ENCODE data around the gene AFAP1. TPM values are rescaled to one million over a fixed set of nuclear protein-coding genes. Genes with fewer than 3 reads are reported as not detected.
A peak's percentile ranks its signal among the peaks of the same experiment; 100 is the strongest.

Gene AFAP1
- total and polyA plus RNA-seq, 8 donors, result 3.2 to 15.9 (median 6.3) TPM

DNA sequence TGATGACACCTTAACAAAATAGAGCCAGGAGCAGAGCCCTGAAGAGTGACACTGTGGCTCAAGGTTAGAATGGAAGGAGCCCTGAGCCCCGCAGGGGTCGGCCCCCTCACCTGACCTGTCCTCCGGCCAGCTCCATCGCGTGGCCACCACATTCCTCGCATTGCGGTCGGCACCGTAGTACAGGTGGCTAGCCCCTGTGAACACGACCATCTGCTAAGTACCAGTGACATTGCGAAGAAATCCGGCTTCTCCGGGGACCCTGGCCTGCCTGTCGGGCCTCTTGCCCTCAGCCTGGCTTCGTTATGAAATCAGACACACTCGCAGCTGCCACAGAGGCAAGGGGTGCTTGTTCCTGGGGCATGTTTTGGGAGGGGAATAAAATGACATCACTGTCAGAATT, 179.0 kb downstream of the AFAP1 start:
- Histone ChIP-seq H3K36me3 (peaks cover 0 to 4% (median 0%) of the 10 kb centered on the region in 3 donors), H3K4me3 (no peak overlapping the region), H3K27me3 (no peaks in the 10 kb centered on the region), H3K9me3 (no peaks in the 10 kb centered on the region), H3K27ac (no peak overlapping the region), H3K4me1 (no peaks in the 10 kb centered on the region)
- DNase-seq (peak in 1 of 6 donors; percentile 7), FAIRE-seq (no peak), ATAC-seq (no peak)
- 78% methylated on average over 16 of the region's 16 CpGs for WGBS, 2 donors
- intact Hi-C loops (cut with DNase I), result no loop called here
- TF ChIP-seq, protein P1, sequence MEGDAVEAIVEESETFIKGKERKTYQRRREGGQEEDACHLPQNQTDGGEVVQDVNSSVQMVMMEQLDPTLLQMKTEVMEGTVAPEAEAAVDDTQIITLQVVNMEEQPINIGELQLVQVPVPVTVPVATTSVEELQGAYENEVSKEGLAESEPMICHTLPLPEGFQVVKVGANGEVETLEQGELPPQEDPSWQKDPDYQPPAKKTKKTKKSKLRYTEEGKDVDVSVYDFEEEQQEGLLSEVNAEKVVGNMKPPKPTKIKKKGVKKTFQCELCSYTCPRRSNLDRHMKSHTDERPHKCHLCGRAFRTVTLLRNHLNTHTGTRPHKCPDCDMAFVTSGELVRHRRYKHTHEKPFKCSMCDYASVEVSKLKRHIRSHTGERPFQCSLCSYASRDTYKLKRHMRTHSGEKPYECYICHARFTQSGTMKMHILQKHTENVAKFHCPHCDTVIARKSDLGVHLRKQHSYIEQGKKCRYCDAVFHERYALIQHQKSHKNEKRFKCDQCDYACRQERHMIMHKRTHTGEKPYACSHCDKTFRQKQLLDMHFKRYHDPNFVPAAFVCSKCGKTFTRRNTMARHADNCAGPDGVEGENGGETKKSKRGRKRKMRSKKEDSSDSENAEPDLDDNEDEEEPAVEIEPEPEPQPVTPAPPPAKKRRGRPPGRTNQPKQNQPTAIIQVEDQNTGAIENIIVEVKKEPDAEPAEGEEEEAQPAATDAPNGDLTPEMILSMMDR (IDR thresholded peaks at IDR 0.05), result no peak

DNA sequence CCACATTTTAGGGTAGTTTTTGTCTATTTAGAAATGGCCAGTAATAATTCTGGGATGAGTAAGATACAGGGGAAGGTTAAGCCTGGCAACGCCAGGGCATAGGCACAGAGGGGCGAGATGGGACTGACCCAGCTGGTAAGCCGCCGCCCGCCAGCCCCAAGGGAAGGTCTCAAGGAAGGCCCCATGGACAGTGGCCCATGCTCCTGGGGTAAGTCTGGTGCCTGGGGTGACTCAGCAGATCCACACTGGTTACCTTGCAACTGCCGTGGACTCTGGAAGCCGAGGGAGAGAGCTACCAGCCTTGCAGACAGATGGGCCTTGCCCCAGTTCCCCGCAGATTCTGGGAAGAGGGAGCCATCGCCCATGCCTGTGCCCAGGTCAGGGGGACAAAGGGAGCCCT, 179.4 kb downstream of the AFAP1 start:
- DNase-seq, result peak in 1 of 6 donors; percentile 6
- TF ChIP-seq, protein P1 (IDR thresholded peaks at IDR 0.05), result no peak
- Histone ChIP-seq H3K4me3 (no peak overlapping the region), H3K4me1 (no peaks in the 10 kb centered on the region), H3K27me3 (no peaks in the 10 kb centered on the region), H3K9me3 (no peaks in the 10 kb centered on the region), H3K27ac (no peak overlapping the region), H3K36me3 (peaks cover 0 to 4% (median 0%) of the 10 kb centered on the region in 3 donors)
- no peak for ATAC-seq
- FAIRE-seq, result no peak
- intact Hi-C loops (cut with DNase I), result no loop called here
- WGBS, 2 donors, result 72 to 82% methylated on average over 9 of the region's 9 CpGs

DNA sequence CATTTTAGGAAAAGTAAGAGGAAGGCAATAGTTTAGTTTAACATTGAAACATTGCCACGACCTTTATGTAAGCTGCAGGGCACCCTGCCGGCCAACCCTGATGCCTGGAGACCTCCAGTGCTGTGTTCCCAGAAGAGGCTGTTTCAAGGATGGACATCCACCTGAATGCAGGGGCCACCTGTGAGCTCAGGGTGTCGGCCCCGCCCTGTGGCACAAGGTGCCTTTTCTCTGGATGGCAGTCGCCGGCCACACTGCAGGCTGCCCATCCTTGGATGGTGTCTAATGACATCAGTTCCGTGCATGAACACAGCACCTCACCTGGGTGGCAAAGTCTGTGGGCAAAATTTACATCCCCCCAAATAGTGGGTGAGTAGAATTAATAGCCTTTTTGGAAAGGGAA, 180.0 kb downstream of the AFAP1 start:
- ATAC-seq (no peak), DNase-seq (peak in 1 of 6 donors; percentile 11), FAIRE-seq (no peak)
- H3K9me3 ChIP-seq, result no peaks in the 10 kb centered on the region
- no peaks in the 10 kb centered on the region for H3K4me1 ChIP-seq
- intact Hi-C loops (cut with DNase I), result no loop called here
- no peaks in the 10 kb centered on the region for H3K27me3 ChIP-seq
- 86 to 88% methylated on average over 7 of the region's 7 CpGs for WGBS, 2 donors
- H3K4me3 ChIP-seq, result no peak overlapping the region
- peaks cover 0 to 4% (median 0%) of the 10 kb centered on the region in 3 donors for H3K36me3 ChIP-seq
- no peak overlapping the region for H3K27ac ChIP-seq
- TF ChIP-seq, protein P1 (IDR thresholded peaks at IDR 0.05), result no peak

DNA sequence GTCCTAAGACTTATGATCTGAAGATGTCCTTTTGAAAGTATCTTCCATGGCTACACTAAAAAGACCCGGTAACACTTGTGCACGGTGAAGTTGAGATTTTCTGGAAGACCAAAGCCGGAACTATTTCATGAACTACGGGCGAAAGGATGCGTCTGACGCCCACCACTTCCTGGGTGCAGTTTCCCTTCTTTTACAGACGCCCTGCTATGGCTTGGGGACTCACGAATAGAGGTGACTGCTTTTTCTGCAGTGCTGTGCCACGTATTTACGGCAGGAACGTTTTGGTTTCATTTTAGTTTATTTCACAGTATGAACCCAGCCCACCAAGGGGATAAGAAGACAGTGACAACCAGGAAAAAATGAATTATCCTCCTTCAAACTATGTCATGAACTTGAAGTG, 180.4 kb downstream of the AFAP1 start:
- Histone ChIP-seq H3K4me1 (no peaks in the 10 kb centered on the region), H3K4me3 (no peak overlapping the region), H3K9me3 (no peaks in the 10 kb centered on the region), H3K27me3 (no peaks in the 10 kb centered on the region), H3K27ac (no peak overlapping the region), H3K36me3 (peaks cover 0 to 4% (median 0%) of the 10 kb centered on the region in 3 donors)
- no peak for FAIRE-seq
- peak in 1 of 6 donors; percentile 3 for DNase-seq
- TF ChIP-seq, protein P1 (IDR thresholded peaks at IDR 0.05), result no peak
- 78 to 83% methylated on average over 12 of the region's 12 CpGs for WGBS, 2 donors
- intact Hi-C loops (cut with DNase I), result no loop called here
- no peak for ATAC-seq

DNA sequence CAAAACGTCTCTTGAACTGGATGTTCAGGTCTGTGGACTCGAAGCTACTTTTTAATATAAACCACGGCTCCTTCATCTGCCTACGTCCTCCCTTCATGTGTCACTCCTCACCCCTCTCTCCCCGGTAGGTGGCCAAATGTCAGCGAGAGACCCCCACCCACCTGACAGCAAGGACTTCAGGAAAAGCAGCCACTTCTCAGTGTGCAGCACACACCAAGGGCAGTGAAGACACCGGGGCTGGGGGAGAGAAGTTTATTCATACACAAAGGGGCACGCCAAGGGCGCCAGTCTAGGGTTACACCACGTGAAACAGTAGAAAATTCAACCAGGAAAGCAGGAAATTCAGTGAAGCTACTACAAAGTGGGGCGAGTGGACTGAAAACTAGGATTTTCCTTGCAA, 181.2 kb downstream of the AFAP1 start:
- intact Hi-C loops (cut with DNase I), result no loop called here
- no peak overlapping the region for H3K27ac ChIP-seq
- no peak overlapping the region for H3K4me3 ChIP-seq
- H3K4me1 ChIP-seq, result no peaks in the 10 kb centered on the region
- peaks cover 0 to 4% (median 0%) of the 10 kb centered on the region in 3 donors for H3K36me3 ChIP-seq
- FAIRE-seq (no peak), DNase-seq (no peak), ATAC-seq (no peak)
- TF ChIP-seq, protein P1 (IDR thresholded peaks at IDR 0.05), result no peak
- H3K27me3 ChIP-seq, result no peaks in the 10 kb centered on the region
- H3K9me3 ChIP-seq, result no peaks in the 10 kb centered on the region
- WGBS, 2 donors, result 88 to 92% methylated on average over 11 of the region's 11 CpGs
